ENCODE results near the gene CSF3.

Gene CSF3

DNA sequence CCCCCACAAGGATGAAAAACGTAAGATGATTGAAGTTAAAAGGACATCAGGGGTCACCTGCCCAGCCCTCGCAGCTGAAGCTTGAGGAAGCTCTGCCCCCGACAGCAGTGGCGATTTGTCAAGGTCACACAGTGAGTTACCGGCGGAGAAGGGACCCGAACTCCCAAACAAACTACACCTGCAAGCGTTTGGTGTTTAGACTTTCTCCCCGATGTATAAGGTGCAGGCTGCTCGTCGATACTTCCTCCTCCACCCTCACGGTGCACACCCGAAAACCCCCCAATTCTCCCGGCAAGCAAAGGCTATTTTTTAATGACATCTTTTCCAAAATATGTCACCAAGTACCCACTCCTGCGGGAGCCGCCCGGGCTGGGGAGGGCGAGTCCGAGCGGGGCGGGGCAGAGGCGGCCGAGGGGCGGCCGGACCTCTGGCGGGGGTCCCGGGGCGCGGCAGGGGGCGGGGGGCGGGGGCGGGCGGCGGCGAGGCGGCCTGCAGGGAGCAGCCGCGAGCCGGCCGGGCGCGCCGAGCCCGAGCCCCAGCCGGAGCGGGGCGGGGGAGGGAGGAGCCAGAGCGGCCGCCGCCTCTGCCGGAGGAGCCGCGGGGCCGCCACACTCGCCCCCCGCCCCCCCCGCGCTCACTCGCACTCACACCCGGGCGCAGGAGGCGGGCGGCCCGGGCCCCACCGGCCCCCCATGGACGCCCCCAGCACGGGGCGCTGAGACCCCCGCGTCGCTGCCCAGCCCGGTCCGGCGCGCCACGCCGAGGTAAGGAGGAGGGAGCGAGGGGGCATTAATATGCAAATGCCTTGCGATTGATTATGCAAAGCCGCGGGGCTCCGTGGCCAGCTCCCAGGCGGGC is 47.3 kb downstream of the CSF3 start, which contains the start of gene THRA:
TSS of gene THRA (plus strand) at position 637 of the 858 bp plus-strand sequence. CDS start 11,524 bp downstream, outside the sequence.
- DNase-seq: no peak
- H3K27me3 ChIP-seq (replicated peaks): no peaks in the 10 kb centered on the region
- H3K36me3 ChIP-seq (replicated peaks): no peaks in the 10 kb centered on the region
- in situ Hi-C loops (cut with HindIII; ENCODE audit: low pct_ligation_motif_present, low sequenced_read_pairs): no loop called here
- TF ChIP-seq, protein P1, sequence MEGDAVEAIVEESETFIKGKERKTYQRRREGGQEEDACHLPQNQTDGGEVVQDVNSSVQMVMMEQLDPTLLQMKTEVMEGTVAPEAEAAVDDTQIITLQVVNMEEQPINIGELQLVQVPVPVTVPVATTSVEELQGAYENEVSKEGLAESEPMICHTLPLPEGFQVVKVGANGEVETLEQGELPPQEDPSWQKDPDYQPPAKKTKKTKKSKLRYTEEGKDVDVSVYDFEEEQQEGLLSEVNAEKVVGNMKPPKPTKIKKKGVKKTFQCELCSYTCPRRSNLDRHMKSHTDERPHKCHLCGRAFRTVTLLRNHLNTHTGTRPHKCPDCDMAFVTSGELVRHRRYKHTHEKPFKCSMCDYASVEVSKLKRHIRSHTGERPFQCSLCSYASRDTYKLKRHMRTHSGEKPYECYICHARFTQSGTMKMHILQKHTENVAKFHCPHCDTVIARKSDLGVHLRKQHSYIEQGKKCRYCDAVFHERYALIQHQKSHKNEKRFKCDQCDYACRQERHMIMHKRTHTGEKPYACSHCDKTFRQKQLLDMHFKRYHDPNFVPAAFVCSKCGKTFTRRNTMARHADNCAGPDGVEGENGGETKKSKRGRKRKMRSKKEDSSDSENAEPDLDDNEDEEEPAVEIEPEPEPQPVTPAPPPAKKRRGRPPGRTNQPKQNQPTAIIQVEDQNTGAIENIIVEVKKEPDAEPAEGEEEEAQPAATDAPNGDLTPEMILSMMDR (IDR thresholded peaks at IDR 0.05; ENCODE audit: low read depth, low read length, missing control alignments): no peak
- H3K4me3 ChIP-seq (ENCODE audit: low read depth, low read length): peak within 1 kb of the TSS; percentile 87
- H3K27ac ChIP-seq: no peak within 1 kb of the TSS

DNA sequence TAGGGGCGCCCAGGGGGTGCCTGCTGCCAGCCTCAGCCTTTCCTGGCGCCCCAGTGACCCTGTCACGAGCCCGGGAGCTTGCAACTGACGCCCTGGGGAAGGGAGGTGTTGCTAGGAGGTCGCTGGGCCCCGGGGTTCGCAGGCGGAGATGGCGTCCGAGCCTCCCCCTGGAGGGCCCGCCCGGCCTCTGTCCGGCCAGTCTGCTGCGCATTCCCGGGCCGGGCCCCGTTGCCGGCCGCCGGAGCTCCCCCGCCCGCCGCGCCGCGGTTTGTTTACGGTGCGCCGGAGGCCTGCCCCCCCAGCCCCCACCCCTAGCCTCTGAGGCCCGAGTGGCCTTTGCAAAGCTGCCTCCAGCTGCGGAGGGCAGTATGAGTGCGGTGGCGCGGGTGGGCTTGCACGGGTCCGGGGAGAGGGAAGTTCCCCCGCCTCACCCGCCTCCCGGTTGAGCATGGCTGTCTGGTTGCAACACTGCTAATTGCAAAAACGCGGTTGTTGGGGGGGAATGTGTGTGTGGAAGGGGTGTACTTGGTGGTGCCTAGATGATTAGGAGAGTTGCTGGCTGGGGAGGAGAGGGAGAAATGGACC is 48.0 kb downstream of the CSF3 start:
- DNase-seq: no peak
- no peaks in the 10 kb centered on the region for H3K27me3 ChIP-seq (replicated peaks)
- H3K4me3 ChIP-seq (ENCODE audit: low read depth, low read length): peak overlapping the region; percentile 87
- TF ChIP-seq, protein P1 (IDR thresholded peaks at IDR 0.05; ENCODE audit: low read depth, low read length, missing control alignments): peak; percentile 1
- H3K27ac ChIP-seq: no peak overlapping the region
- H3K36me3 ChIP-seq (replicated peaks): no peaks in the 10 kb centered on the region
- in situ Hi-C loops (cut with HindIII; ENCODE audit: low pct_ligation_motif_present, low sequenced_read_pairs): no loop called here

DNA sequence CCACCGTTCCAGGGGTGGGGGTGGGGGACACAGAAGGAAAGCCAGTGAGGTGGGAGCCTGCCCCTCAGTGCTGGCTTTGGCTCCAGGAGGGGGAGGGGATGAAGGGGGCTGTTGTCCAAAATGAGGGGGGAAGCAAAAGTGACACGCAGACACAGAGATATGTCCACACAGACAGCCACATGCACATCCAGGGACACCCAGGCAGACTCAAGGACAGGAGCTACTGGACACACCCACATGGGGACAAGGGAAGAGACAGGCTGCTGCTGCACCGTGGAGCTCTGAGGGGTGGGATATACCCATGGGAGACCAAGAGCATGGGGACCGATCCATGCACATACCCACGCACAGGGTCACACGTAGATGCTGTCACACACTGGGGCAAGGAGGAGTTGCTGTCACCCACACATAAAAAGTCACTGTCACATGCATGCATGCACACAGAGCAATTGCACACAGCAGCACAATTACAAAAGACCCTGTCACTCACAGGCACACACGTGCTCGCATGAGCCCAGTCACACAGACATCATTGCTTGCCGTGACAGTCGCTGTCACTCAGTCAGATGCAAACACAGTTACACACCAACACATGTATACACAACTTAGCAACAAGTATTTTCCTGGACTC is 48.8 kb downstream of the CSF3 start:
- in situ Hi-C loops (cut with HindIII; ENCODE audit: low pct_ligation_motif_present, low sequenced_read_pairs): no loop called here
- H3K27ac ChIP-seq: no peak overlapping the region
- H3K4me3 ChIP-seq (ENCODE audit: low read depth, low read length): peak overlapping the region; percentile 87
- H3K27me3 ChIP-seq (replicated peaks): no peaks in the 10 kb centered on the region
- TF ChIP-seq, protein P1 (IDR thresholded peaks at IDR 0.05; ENCODE audit: low read depth, low read length, missing control alignments): no peak
- no peak for DNase-seq
- no peaks in the 10 kb centered on the region for H3K36me3 ChIP-seq (replicated peaks)

DNA sequence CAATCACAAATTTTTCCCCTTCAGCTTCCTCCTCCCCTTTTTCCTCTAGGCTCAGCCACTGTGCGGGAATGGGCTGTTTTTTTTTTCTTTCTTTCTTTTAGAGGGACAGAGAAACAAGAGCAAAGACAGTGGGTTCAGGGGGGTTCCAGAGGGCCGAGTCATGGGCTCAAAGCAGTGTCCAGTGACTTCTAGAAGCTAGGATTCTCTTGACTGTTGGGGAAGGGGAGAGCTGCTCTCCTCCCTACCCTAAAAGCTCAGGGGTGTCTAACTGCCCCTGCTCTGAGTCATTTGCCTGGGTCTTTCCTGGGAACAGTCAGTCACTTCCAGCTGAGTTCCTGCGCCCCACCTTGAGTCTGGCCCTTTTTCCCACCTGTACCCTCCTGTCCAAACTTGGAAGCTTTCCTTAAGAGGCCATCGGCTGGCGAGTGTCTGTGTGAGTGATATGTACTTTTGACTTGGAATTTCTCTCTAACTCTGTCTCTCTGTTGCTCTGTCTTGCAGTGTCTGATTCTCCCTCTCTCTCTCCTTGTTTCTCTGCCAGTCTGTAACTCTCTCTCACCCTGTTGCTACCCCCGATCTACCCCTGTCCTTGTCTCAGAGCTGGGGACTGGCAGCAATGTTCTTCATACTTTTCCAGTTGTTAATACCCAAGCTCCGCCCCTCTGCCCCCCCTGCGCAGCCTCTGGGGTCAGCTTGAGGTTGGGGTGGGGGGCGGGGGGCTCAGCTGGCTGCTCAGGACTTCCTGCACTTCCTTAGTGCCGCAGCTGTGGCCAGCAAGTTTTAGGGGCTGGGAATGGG is 49.9 kb downstream of the CSF3 start:
- TF ChIP-seq, protein P1 (IDR thresholded peaks at IDR 0.05; ENCODE audit: low read depth, low read length, missing control alignments): no peak
- H3K27ac ChIP-seq: no peak overlapping the region
- H3K27me3 ChIP-seq (replicated peaks): no peaks in the 10 kb centered on the region
- peak overlapping the region; percentile 26 for H3K4me3 ChIP-seq (ENCODE audit: low read depth, low read length)
- no peaks in the 10 kb centered on the region for H3K36me3 ChIP-seq (replicated peaks)
- peak; percentile 33 for DNase-seq
- in situ Hi-C loops (cut with HindIII; ENCODE audit: low pct_ligation_motif_present, low sequenced_read_pairs): no loop called here

DNA sequence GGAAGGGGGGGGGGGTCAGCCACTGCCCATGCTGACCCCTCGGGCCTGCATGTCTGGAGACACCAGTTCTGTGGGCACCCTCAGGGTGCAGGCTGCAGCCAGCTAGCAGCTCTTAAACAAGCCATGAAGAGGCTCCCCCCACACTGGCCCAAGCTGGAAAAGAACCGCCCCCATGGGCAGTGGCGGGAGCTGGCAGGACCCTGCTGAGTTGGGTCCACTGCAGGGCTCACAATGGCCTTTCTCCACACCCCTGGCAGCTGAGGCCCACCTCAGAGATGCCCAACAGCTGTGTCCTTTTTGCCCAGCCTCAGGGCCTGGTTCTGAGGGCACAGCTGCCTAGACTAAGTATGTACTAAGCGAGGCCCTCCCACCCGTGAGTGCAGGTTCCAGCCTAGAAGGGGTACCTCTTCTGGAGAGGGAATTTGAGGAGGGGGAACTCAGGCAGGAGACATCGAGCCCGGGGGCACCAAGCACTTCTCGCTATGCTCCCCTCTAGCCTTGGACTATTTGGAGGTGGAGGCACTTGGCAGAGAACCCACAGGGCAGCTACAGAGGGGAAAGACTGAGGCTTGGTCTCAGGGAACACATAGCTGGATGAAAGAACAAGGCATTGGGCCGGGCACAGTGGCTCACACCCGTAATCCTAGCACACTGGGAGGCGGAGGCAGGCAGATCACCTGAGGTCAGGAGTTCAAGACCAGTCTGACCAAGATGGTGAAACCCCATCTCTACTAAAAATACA is 50.7 kb downstream of the CSF3 start:
- TF ChIP-seq, protein P1 (IDR thresholded peaks at IDR 0.05; ENCODE audit: low read depth, low read length, missing control alignments): no peak
- no peak overlapping the region for H3K4me3 ChIP-seq (ENCODE audit: low read depth, low read length)
- in situ Hi-C loops (cut with HindIII; ENCODE audit: low pct_ligation_motif_present, low sequenced_read_pairs): no loop called here
- H3K27ac ChIP-seq: no peak overlapping the region
- no peaks in the 10 kb centered on the region for H3K36me3 ChIP-seq (replicated peaks)
- DNase-seq: no peak
- H3K27me3 ChIP-seq (replicated peaks): no peaks in the 10 kb centered on the region

Measured in brain microvascular endothelial cell (primary cell).